K562 (cell line): ENCODE measurements around the gene CHAMP1. TPM values are rescaled to one million over a fixed set of nuclear protein-coding genes. Genes with fewer than 3 reads are reported as not detected.
A peak's percentile ranks its signal among the peaks of the same experiment; 100 is the strongest.

ENCODE experiments used
- ETV1 ChIP-seq: fragments of 450-650 bp; conservative IDR thresholded peaks from 2 replicates; pipeline ENCODE4 v1.6.1; 2016; ENCODE audit warnings: missing genetic modification characterization, control low read depth, low read depth, missing compliant biosample characterization
- FOXK2 ChIP-seq, 2 experiments: fragments of 450-650 bp; IDR thresholded peaks in 1 of 2; conservative IDR thresholded peaks in 1 of 2; 2 replicates each; pipeline ENCODE4 v1.6.1; 2016; ENCODE audit warnings: low read depth in 2 of 2, mild to moderate bottlenecking in 1 of 2
- KAT7 ChIP-seq: sonication (generic); formaldehyde crosslinking; IDR thresholded peaks from 2 replicates; pipeline ENCODE4 v1.8.0; 2022; ENCODE audit warnings: missing genetic modification reagents, mild to moderate bottlenecking, borderline replicate concordance
- NONO ChIP-seq, 2 experiments: fragments of 200-400 bp in 1 of 2; fragments of 450-650 bp in 1 of 2; formaldehyde crosslinking in 1 of 2; IDR thresholded peaks; 2 replicates each; pipeline ENCODE4 v1.6.1; 2017; ENCODE audit warnings: low read depth in 2 of 2, mild to moderate bottlenecking in 2 of 2, moderate library complexity in 2 of 2, low read length in 1 of 2
- polyA plus RNA-seq, 8 experiments: library from polyadenylated mRNA; depleted of rRNA in 4 of 8; stranded (reverse) in 5 of 8; unstranded in 3 of 8; fragments of >200 nt; fragmentation: Nextera tagmentation in 2 of 8; fragmentation: Illumina TruSeq in 1 of 8; extraction: Ambion mirVana in 2 of 8; extraction: Trizol in 1 of 8; gene quantifications; 2 replicates each; pipeline versions ENCODE4 v1.2.1 to v1.2.3, GENCODE V29; 2011 to 2014; ENCODE audit warnings: inconsistent platforms in 1 of 8, missing spikeins in 1 of 8
- total RNA-seq, 7 experiments: library from RNA; depleted of rRNA in 6 of 7; stranded (reverse); fragments of >200 nt in 6 of 7; fragmentation: Illumina TruSeq in 2 of 7; extraction: Trizol in 2 of 7; gene quantifications; 2 replicates each; pipeline versions ENCODE4 v1.2.1 to v1.2.3, GENCODE V29; 2011 to 2021; ENCODE audit warnings: low replicate concordance in 1 of 7
- TF ChIP-seq, protein P1 (sequence below), 3 experiments: fragments of 200-800 bp in 1 of 3; fragments of 250-450 bp in 1 of 3; fragments of 450-650 bp in 1 of 3; sonication (Bioruptor Pico) in 1 of 3; sonication (Bioruptor generic) in 1 of 3; formaldehyde crosslinking in 1 of 3; IDR thresholded peaks; 2 replicates each; pipeline versions ENCODE4 v1.6.1 to v1.8.0; 2016 to 2022; ENCODE audit warnings: mild to moderate bottlenecking in 2 of 3, missing genetic modification characterization in 2 of 3, missing compliant biosample characterization in 1 of 3, moderate library complexity in 1 of 3
- TF ChIP-seq, protein P2 (sequence below): fragments of 250-450 bp; sonication (Bioruptor Pico); IDR thresholded peaks from 2 replicates; pipeline ENCODE4 v1.5.0; 2020; ENCODE audit warnings: mild to moderate bottlenecking, borderline replicate concordance
- TF ChIP-seq, protein P3 (sequence below): fragments of 250-450 bp; sonication (Bioruptor Pico); IDR thresholded peaks from 2 replicates; pipeline ENCODE4 v1.8.0; 2022; ENCODE audit warnings: inconsistent platforms
- TF ChIP-seq, protein P4 (sequence below), 2 experiments: fragments of 150-350 bp in 1 of 2; IDR thresholded peaks; 2 replicates each; pipeline ENCODE4 v1.6.1; 2012 to 2016; ENCODE audit warnings: low read depth in 2 of 2, low read length in 2 of 2, mild to moderate bottlenecking in 1 of 2, moderate library complexity in 1 of 2
- TF ChIP-seq, protein P5 (sequence below), 2 experiments: fragments of 450-650 bp; conservative IDR thresholded peaks; 2 replicates each; pipeline ENCODE4 v1.6.1; 2017; ENCODE audit warnings: mild to moderate bottlenecking in 2 of 2, moderate library complexity in 2 of 2

Gene CHAMP1
- total and polyA plus RNA-seq, 9 of the 15 experiments (the other 6 are each of a cell fraction or from before 2014, with no cell fraction given) = 0.70 to 40.6 (median 15.3) TPM

DNA sequence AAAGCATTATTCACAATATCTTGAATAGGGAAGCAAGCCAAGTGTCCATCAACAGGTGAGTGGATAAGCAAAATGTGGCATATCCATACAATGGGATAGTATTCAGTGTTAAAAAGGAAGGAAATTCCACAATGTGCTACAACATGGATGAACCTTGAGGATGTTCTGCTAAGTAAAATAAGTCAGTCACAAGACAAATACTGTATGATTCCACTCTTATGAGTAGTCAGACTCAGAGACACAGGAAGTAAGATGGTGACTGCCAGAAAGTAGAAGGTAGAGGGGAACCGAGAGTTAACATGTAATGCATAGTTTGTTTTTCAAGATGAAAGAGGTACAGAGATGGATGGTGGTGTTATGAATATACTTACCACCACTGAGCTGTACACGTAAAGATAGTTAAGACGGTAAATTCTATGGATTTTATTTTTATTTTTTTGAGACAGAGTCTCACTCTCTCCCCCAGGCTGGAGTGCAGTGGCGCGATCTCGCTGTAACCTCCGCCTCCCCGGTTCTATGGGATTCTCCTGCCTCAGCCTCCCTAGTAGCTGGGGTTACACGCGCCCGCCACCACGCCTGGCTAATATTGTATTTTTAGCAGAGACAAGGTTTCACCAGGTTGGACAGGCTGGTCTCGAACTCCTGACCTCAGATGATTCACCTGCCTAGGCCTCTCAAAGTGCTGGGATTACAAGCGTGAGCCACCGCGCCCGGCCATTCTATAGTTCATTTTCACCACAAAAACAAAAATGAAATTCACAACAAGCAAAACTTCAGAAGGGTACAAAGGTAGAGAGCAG is 1.0 kb upstream of the CHAMP1 start (continued):
- TF ChIP-seq, protein P1, sequence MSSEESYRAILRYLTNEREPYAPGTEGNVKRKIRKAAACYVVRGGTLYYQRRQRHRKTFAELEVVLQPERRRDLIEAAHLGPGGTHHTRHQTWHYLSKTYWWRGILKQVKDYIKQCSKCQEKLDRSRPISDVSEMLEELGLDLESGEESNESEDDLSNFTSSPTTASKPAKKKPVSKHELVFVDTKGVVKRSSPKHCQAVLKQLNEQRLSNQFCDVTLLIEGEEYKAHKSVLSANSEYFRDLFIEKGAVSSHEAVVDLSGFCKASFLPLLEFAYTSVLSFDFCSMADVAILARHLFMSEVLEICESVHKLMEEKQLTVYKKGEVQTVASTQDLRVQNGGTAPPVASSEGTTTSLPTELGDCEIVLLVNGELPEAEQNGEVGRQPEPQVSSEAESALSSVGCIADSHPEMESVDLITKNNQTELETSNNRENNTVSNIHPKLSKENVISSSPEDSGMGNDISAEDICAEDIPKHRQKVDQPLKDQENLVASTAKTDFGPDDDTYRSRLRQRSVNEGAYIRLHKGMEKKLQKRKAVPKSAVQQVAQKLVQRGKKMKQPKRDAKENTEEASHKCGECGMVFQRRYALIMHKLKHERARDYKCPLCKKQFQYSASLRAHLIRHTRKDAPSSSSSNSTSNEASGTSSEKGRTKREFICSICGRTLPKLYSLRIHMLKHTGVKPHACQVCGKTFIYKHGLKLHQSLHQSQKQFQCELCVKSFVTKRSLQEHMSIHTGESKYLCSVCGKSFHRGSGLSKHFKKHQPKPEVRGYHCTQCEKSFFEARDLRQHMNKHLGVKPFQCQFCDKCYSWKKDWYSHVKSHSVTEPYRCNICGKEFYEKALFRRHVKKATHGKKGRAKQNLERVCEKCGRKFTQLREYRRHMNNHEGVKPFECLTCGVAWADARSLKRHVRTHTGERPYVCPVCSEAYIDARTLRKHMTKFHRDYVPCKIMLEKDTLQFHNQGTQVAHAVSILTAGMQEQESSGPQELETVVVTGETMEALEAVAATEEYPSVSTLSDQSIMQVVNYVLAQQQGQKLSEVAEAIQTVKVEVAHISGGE (CRISPR knock-in tag; IDR thresholded peaks at IDR 0.05) = no peak
- TF ChIP-seq, protein P2, sequence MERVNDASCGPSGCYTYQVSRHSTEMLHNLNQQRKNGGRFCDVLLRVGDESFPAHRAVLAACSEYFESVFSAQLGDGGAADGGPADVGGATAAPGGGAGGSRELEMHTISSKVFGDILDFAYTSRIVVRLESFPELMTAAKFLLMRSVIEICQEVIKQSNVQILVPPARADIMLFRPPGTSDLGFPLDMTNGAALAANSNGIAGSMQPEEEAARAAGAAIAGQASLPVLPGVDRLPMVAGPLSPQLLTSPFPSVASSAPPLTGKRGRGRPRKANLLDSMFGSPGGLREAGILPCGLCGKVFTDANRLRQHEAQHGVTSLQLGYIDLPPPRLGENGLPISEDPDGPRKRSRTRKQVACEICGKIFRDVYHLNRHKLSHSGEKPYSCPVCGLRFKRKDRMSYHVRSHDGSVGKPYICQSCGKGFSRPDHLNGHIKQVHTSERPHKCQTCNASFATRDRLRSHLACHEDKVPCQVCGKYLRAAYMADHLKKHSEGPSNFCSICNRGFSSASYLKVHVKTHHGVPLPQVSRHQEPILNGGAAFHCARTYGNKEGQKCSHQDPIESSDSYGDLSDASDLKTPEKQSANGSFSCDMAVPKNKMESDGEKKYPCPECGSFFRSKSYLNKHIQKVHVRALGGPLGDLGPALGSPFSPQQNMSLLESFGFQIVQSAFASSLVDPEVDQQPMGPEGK = no peak
- TF ChIP-seq, protein P3, sequence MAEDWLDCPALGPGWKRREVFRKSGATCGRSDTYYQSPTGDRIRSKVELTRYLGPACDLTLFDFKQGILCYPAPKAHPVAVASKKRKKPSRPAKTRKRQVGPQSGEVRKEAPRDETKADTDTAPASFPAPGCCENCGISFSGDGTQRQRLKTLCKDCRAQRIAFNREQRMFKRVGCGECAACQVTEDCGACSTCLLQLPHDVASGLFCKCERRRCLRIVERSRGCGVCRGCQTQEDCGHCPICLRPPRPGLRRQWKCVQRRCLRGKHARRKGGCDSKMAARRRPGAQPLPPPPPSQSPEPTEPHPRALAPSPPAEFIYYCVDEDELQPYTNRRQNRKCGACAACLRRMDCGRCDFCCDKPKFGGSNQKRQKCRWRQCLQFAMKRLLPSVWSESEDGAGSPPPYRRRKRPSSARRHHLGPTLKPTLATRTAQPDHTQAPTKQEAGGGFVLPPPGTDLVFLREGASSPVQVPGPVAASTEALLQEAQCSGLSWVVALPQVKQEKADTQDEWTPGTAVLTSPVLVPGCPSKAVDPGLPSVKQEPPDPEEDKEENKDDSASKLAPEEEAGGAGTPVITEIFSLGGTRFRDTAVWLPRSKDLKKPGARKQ (CRISPR knock-in tag) = no peak
- TF ChIP-seq ETV1 (tag) (peak; percentile 65), NONO (IDR thresholded peaks at IDR 0.05; ENCODE audit: low read depth in 2 of 2, low read length in 1 of 2) (peak in 1 of 2 experiments; percentile 96; a peak in 2 of 4 replicates), FOXK2 (conservative IDR thresholded peaks at IDR 0.05 in 1 of 2, IDR thresholded peaks at IDR 0.05 in 1 of 2; ENCODE audit: low read depth in 2 of 2) (peak in 1 of 2 experiments; percentile 98; a peak in 2 of 4 replicates), KAT7 (CRISPR knock-in tag) (0 out of 2 replicates have a peak, but pooled peaks have one; percentile 27)
- TF ChIP-seq, protein P4, sequence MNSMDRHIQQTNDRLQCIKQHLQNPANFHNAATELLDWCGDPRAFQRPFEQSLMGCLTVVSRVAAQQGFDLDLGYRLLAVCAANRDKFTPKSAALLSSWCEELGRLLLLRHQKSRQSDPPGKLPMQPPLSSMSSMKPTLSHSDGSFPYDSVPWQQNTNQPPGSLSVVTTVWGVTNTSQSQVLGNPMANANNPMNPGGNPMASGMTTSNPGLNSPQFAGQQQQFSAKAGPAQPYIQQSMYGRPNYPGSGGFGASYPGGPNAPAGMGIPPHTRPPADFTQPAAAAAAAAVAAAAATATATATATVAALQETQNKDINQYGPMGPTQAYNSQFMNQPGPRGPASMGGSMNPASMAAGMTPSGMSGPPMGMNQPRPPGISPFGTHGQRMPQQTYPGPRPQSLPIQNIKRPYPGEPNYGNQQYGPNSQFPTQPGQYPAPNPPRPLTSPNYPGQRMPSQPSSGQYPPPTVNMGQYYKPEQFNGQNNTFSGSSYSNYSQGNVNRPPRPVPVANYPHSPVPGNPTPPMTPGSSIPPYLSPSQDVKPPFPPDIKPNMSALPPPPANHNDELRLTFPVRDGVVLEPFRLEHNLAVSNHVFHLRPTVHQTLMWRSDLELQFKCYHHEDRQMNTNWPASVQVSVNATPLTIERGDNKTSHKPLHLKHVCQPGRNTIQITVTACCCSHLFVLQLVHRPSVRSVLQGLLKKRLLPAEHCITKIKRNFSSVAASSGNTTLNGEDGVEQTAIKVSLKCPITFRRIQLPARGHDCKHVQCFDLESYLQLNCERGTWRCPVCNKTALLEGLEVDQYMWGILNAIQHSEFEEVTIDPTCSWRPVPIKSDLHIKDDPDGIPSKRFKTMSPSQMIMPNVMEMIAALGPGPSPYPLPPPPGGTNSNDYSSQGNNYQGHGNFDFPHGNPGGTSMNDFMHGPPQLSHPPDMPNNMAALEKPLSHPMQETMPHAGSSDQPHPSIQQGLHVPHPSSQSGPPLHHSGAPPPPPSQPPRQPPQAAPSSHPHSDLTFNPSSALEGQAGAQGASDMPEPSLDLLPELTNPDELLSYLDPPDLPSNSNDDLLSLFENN (IDR thresholded peaks at IDR 0.05; ENCODE audit: low read depth in 2 of 2, low read length in 2 of 2) = no peak
- TF ChIP-seq, protein P5, sequence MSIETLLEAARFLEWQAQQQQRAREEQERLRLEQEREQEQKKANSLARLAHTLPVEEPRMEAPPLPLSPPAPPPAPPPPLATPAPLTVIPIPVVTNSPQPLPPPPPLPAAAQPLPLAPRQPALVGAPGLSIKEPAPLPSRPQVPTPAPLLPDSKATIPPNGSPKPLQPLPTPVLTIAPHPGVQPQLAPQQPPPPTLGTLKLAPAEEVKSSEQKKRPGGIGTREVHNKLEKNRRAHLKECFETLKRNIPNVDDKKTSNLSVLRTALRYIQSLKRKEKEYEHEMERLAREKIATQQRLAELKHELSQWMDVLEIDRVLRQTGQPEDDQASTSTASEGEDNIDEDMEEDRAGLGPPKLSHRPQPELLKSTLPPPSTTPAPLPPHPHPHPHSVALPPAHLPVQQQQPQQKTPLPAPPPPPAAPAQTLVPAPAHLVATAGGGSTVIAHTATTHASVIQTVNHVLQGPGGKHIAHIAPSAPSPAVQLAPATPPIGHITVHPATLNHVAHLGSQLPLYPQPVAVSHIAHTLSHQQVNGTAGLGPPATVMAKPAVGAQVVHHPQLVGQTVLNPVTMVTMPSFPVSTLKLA (conservative IDR thresholded peaks at IDR 0.05) = 0 out of 4 replicates have a peak, but pooled peaks of 1 of the 2 experiments have one; percentile 15
